Measurements from ENCODE around the gene GPS1. TPM values are rescaled to one million over a fixed set of nuclear protein-coding genes. Genes with fewer than 3 reads are reported as not detected.

GPS1 gene
- total RNA-seq, 3 donors from 2014 or later (not counting 1 experiment from before 2014, with no cell fraction given): 78.9 to 87.6 (median 85.3) TPM

DNA sequence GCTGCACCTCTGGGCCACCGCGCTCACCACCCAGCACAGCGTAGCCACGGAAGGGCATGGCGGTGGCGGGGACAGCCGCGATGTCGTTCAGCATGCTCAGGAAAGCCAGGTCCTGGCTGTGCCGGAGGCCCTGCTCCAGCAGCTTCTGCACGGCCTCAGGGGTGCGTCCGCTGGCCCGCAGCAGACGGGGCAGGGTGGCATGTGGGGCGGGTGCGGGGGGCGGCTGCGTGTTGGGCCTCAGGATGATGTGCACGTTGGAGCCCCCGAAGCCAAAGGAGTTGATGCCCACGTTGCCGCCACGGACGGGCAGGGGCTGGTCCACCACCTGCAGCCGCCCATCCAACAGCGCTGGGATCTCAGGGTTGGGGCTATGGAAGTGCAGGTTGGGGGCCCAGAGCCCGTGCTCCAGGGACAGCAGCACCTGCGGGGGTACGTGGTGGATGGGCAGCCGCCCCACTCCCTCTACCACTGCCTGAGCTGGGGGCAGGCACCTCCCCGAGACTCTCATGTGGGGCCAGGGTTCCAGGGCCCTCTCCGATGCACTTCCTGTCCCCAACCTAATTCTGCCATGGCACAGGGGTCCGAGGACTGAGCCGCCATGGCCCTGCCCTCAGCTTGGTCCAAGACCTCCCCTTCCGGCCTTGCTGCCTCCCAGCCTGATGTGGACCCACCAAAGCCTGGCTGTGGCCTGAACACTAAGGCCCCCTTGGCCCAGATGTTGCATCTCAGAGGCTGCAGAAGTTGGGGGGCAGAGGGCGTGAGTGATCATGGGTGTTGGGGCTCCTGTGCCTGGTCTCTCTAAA, 39.8 kb downstream of the GPS1 start:
- Histone ChIP-seq H3K27me3 (ENCODE audit: control insufficient read depth, insufficient read depth, low read length) (no peaks in the 10 kb centered on the region), H3K4me1 (ENCODE audit: control insufficient read depth, insufficient read depth, low read length) (peaks cover 3% of the 10 kb centered on the region), H3K27ac (ENCODE audit: low read length) (no peak overlapping the region), H3K4me3 (ENCODE audit: low read length) (no peak overlapping the region), H3K9me3 (ENCODE audit: control insufficient read depth, insufficient read depth, low read length) (no peaks in the 10 kb centered on the region), H3K36me3 (ENCODE audit: control insufficient read depth, insufficient read depth, low read length) (peaks cover 66% of the 10 kb centered on the region)
- H3K9me3 Mint-ChIP-seq: no peaks in the 10 kb centered on the region
- no peak overlapping the region for H3K4me3 Mint-ChIP-seq
- DNase-seq (no peak), ATAC-seq (no peak)
- no peaks in the 10 kb centered on the region for H3K27me3 Mint-ChIP-seq (ENCODE audit: low read depth in 2 of 2)
- no peaks in the 10 kb centered on the region for H3K4me1 Mint-ChIP-seq
- H3K27ac Mint-ChIP-seq: no peak overlapping the region
- TF ChIP-seq, protein P1, sequence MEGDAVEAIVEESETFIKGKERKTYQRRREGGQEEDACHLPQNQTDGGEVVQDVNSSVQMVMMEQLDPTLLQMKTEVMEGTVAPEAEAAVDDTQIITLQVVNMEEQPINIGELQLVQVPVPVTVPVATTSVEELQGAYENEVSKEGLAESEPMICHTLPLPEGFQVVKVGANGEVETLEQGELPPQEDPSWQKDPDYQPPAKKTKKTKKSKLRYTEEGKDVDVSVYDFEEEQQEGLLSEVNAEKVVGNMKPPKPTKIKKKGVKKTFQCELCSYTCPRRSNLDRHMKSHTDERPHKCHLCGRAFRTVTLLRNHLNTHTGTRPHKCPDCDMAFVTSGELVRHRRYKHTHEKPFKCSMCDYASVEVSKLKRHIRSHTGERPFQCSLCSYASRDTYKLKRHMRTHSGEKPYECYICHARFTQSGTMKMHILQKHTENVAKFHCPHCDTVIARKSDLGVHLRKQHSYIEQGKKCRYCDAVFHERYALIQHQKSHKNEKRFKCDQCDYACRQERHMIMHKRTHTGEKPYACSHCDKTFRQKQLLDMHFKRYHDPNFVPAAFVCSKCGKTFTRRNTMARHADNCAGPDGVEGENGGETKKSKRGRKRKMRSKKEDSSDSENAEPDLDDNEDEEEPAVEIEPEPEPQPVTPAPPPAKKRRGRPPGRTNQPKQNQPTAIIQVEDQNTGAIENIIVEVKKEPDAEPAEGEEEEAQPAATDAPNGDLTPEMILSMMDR (IDR thresholded peaks at IDR 0.05): no peak
- intact Hi-C loops (cut with micrococcal nuclease): loop anchor here (10.0 kb wide), 1 partner anchor 217 kb away; the partner anchor contains the start of gene ARHGDIA
- WGBS (ENCODE audit: insufficient coverage): 97% methylated on average over 37 of the region's 37 CpGs
- no peaks in the 10 kb centered on the region for H3K36me3 Mint-ChIP-seq

DNA sequence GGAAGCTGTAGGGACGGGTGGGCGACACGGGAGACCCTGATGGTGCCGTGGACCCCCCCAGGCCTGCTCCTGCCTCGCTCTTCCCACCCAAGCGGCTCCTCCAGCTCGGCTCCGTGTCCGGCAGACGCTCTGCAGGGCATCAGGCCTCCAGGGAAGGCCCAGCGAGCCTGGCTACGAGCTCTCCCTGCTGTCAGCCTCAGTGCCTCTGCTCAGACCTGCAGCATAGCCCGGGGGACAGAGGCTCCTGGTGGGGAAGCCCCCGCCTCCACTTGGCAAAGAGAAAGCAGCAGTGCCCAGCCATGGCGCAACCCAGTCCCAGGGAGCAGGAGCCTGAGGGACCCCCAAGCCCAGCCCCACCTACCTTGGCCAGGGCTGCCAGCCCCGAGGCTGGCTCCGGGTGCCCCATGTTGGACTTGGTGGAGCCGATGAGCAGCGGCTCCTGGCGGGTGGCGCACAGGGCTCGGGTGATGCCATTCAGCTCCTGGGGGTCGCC, 40.4 kb downstream of the GPS1 start:
- no peaks in the 10 kb centered on the region for H3K36me3 Mint-ChIP-seq
- WGBS (ENCODE audit: insufficient coverage): 95% methylated on average over 23 of the region's 23 CpGs
- Histone ChIP-seq H3K4me3 (ENCODE audit: low read length) (no peak overlapping the region), H3K9me3 (ENCODE audit: control insufficient read depth, insufficient read depth, low read length) (no peaks in the 10 kb centered on the region), H3K27ac (ENCODE audit: low read length) (no peak overlapping the region), H3K36me3 (ENCODE audit: control insufficient read depth, insufficient read depth, low read length) (peaks cover 60% of the 10 kb centered on the region), H3K27me3 (ENCODE audit: control insufficient read depth, insufficient read depth, low read length) (no peaks in the 10 kb centered on the region), H3K4me1 (ENCODE audit: control insufficient read depth, insufficient read depth, low read length) (peaks cover 10% of the 10 kb centered on the region)
- intact Hi-C loops (cut with micrococcal nuclease): loop anchor here (10.0 kb wide), 1 partner anchor 217 kb away; the partner anchor contains the start of gene ARHGDIA
- no peak overlapping the region for H3K4me3 Mint-ChIP-seq
- H3K9me3 Mint-ChIP-seq: no peaks in the 10 kb centered on the region
- TF ChIP-seq, protein P1 (IDR thresholded peaks at IDR 0.05): no peak
- ATAC-seq (no peak), DNase-seq (no peak)
- no peaks in the 10 kb centered on the region for H3K27me3 Mint-ChIP-seq (ENCODE audit: low read depth in 2 of 2)
- H3K27ac Mint-ChIP-seq: no peak overlapping the region
- peaks cover 0 to 4% of the 10 kb centered on the region in 2 donors for H3K4me1 Mint-ChIP-seq

DNA sequence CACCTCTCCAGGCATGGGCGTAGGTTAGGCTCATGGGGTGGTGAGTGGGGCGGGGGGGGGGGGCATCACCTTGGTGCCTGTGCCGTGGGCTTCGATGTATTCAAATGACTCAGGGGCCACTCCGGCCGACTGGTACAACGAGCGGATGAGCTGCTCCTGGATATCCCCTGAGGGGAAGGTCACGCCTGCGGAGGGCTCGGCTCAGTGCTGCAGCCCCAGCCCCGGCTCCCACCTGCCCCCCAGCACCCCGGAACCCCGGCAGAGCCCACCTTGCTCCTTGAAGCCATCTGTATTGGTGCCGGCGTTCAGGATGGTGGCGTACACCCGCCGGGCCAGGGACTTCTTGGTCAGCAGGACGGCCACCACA, 40.9 kb downstream of the GPS1 start:
- TF ChIP-seq, protein P1 (IDR thresholded peaks at IDR 0.05): no peak
- 96% methylated on average over 20 of the region's 20 CpGs for WGBS (ENCODE audit: insufficient coverage)
- Mint-ChIP-seq H3K4me1 (peaks cover 0 to 4% of the 10 kb centered on the region in 2 donors), H3K9me3 (no peaks in the 10 kb centered on the region), H3K36me3 (no peaks in the 10 kb centered on the region), H3K4me3 (no peak overlapping the region), H3K27me3 (ENCODE audit: low read depth in 2 of 2) (no peaks in the 10 kb centered on the region), H3K27ac (no peak overlapping the region)
- H3K4me1 ChIP-seq (ENCODE audit: control insufficient read depth, insufficient read depth, low read length): peaks cover 13% of the 10 kb centered on the region
- H3K9me3 ChIP-seq (ENCODE audit: control insufficient read depth, insufficient read depth, low read length): no peaks in the 10 kb centered on the region
- peaks cover 60% of the 10 kb centered on the region for H3K36me3 ChIP-seq (ENCODE audit: control insufficient read depth, insufficient read depth, low read length)
- no peak overlapping the region for H3K27ac ChIP-seq (ENCODE audit: low read length)
- ATAC-seq: no peak
- H3K4me3 ChIP-seq (ENCODE audit: low read length): no peak overlapping the region
- H3K27me3 ChIP-seq (ENCODE audit: control insufficient read depth, insufficient read depth, low read length): no peaks in the 10 kb centered on the region
- intact Hi-C loops (cut with micrococcal nuclease): loop anchor here (10.0 kb wide), 1 partner anchor 218 kb away; the partner anchor contains the start of gene ARHGDIA
- DNase-seq: no peak
